ENCODE results near the gene TBC1D22B.

The TBC1D22B gene

GRCh38 chr6:37225350-37226169 lies 32.0 kb upstream of the TBC1D22B start:
- no peak for TF ChIP-seq CTCF (IDR thresholded peaks at IDR 0.05; ENCODE audit: borderline replicate concordance, control extremely low read depth, extremely low read depth, insufficient read depth, missing control alignments)
- in situ Hi-C loops (cut with MboI; ENCODE audit: low sequenced_read_pairs, unreplicated experiment), result no loop called here
- no peak for DNase-seq (ENCODE audit: low spot score)

- in situ Hi-C loops (cut with MboI; ENCODE audit: low sequenced_read_pairs, unreplicated experiment), result no loop called here
- no peak for DNase-seq (ENCODE audit: low spot score)
- TF ChIP-seq CTCF (IDR thresholded peaks at IDR 0.05; ENCODE audit: borderline replicate concordance, control extremely low read depth, extremely low read depth, insufficient read depth, missing control alignments), result no peak
Observed at GRCh38 chr6:37230104-37230503, 27.5 kb upstream of the TBC1D22B start.

DNA sequence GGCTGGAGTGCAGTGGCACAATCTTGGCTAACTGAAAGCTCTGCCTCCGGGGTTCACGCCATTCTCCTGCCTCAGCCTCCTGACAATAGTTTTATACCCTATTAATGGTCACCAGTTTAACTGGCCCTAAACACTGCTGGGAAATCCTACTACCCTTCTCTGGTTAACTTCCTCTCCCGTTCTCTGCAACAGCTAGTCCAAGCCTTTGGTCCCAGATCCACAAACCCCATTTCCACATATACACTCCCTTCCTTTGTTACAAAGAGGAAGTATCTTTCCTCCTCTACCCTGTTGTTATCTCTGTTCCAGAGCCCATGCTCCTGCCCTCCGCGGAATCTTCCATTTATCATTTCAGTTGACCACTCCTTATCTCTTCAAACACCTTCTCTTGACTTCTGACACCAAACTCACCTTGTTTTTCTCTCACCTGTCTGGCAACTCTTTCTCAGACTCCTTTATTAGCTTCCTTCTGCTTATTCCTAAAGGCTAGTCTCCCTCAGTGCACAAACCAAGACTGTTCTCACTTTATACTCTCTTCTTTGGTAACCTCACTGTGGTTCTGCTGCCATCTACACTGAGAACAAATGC lies 25.0 kb upstream of the TBC1D22B start:
- no peak for DNase-seq (ENCODE audit: low spot score)
- no peak for TF ChIP-seq CTCF (IDR thresholded peaks at IDR 0.05; ENCODE audit: borderline replicate concordance, control extremely low read depth, extremely low read depth, insufficient read depth, missing control alignments)
- in situ Hi-C loops (cut with MboI; ENCODE audit: low sequenced_read_pairs, unreplicated experiment), result no loop called here

DNA sequence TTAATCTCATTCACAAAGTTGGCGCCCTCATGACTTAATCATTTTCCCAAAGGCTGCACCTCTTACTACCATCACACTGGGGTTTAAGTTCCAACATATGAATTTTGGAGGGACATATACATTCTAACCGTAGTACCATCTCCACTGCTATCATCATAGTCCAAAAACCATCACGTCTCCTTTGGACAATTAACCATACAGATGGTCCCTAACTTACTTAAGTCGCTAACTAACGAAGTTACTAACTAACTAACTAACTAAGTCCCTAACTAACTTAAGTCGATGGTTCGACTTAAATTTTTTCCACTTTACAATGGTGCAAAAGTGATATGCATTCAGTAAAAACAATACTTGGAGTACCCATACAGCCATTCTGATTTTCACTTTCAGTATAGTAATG lies 24.0 kb upstream of the TBC1D22B start:
- in situ Hi-C loops (cut with MboI; ENCODE audit: low sequenced_read_pairs, unreplicated experiment), result no loop called here
- no peak for TF ChIP-seq CTCF (IDR thresholded peaks at IDR 0.05; ENCODE audit: borderline replicate concordance, control extremely low read depth, extremely low read depth, insufficient read depth, missing control alignments)
- no peak for DNase-seq (ENCODE audit: low spot score)

GRCh38 chr6:37236921-37237320 lies 20.7 kb upstream of the TBC1D22B start:
- no peak for DNase-seq (ENCODE audit: low spot score)
- in situ Hi-C loops (cut with MboI; ENCODE audit: low sequenced_read_pairs, unreplicated experiment), result no loop called here
- TF ChIP-seq CTCF (IDR thresholded peaks at IDR 0.05; ENCODE audit: borderline replicate concordance, control extremely low read depth, extremely low read depth, insufficient read depth, missing control alignments), result no peak

DNA sequence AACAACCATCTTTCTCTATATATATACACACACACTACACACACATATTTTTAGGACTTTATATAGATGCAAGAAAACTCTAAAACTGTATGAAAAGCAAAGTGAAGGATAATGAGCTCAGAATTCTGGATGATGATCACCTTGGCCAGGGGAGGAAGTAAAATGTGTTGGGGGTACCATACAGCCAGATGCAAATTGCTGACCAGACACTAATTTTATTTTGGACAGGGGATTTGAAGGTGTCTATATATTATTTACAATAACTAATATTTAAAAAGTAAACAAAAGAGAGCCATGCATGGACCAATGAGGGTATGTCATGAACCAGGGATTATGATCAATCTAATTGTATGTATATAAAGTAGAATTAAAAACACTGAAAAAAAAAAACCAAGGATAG lies 19.8 kb upstream of the TBC1D22B start:
- DNase-seq (ENCODE audit: low spot score), result no peak
- no peak for TF ChIP-seq CTCF (IDR thresholded peaks at IDR 0.05; ENCODE audit: borderline replicate concordance, control extremely low read depth, extremely low read depth, insufficient read depth, missing control alignments)
- in situ Hi-C loops (cut with MboI; ENCODE audit: low sequenced_read_pairs, unreplicated experiment), result no loop called here
